NCI-H1092 treated with DMSO at 0.1 percent for 48 hours (cell line): Measurements from ENCODE around the gene SORD.
"Not testable (repeated sequence)": the region's sequence is repeated elsewhere in the genome, so short reads cannot be mapped to it uniquely, and the experiment has no call there.

ENCODE experiments used
- DNase-seq: peaks from one replicate; lab custom pipeline; 2025; lab: John Stamatoyannopoulos, UW

SORD gene

DNA sequence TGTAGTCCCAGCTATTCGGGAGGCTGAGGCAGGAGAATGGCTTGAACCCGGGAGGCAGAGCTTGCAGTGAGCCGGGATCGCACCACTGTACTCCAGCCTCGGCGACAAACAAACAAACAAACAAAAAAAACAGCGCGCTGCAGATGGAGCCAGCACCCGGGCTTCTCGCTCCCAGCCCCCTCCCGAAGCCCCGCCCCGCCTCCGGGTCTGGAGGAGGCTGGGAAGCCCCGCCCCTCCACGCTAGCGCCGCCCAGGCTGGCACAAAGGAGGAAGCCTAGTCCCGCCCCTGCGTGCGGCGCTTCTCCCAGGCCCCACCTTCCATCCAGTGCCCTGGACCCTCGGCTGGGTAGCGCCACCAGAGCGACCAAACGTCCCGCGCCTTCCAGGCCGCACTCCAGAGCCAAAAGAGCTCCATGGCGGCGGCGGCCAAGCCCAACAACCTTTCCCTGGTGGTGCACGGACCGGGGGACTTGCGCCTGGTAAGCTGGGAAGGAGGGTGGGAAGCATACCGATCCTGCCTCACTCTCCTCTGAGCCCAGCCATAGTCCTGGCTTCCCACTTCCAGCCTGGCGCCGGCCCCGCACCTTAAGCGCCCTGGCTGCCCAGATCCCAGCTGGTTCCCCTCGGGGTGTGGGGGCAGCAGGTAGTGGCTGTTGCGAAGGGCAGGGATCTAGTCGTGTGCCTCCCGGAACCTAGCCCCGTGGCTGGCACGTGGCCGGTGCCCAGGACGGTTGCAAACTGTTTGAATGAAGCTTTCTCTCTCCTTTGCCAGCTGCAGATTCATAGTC is at the start of gene SORD:
Gene SORD, plus strand, starts transcription at position 325 of the 788 bp plus-strand sequence. Its CDS starts 89 bp downstream, at position 414.
- DNase-seq: peak; percentile 82

DNA sequence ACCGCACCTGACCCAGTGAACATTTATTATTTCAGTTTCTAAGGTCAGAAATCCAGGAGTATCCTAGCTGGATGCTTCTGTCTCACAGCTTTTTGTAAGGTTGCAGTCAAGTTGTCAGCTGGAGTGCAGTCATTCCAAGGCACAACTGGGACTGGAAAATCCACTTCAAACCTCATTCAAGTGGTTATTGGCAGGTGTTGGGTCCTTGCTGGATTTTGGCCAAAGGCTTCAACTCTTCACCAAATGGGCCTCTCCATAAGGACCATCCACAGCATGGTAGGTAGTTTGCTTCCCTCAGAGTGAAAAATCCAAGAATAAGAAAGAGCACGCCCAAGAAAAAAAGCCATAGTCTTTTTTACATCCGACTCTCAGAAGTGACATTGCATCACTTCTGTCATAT is 46.8 kb upstream of the SORD start:
- DNase-seq: not testable (repeated sequence)

DNA sequence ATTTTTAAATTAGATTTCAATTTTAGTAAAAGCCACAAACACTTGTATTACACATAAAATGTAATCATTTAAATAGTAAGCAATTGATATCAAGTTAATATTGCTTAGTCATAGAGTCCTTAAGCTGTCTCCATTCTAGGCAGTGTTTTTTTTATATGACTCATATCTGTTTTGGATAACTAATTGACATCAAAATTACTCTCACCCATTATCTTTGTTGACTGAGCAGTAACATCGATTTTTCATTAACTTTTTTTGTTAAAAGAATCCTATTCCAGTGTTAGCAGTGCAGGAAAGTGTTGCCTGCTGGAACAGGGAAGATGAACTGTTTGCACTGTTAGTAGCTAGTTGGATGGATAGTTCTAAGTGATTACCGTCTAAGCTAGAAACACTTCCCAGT is 45.2 kb upstream of the SORD start:
- DNase-seq: not testable (repeated sequence)

DNA sequence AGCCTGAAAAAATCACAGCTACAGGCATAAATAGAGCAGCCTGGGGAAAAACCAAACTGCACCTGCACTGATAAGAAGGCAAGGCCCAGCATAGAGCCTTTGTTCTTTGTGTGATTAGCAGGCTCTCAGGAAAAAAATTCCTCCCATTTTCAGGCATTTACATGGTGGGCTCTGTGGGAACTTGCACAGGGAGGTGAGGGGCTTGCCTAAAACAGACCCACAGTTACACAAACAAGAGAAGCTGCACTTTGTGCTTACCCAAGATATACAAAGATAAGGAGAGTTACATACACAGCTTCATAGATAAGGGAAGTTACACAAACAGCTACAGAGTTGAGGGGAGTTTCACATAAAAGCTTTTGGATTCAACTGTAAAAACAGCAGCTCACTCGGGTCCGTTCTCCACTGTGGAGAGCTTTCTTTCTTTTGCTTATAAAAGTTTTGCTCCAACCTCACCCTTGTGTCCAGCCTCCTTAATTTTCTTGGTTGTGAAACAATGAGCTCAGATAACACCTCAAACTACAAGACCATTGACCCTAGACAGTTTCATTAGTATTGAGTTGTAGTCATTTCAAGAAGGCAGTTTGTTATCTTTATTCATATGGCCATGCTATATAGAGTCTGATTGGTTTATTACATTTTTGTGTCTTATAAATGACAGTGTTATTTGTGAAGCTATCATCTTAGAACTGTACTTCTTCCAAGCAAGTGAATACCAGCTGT is 43.2 kb upstream of the SORD start:
- not testable (repeated sequence) for DNase-seq

DNA sequence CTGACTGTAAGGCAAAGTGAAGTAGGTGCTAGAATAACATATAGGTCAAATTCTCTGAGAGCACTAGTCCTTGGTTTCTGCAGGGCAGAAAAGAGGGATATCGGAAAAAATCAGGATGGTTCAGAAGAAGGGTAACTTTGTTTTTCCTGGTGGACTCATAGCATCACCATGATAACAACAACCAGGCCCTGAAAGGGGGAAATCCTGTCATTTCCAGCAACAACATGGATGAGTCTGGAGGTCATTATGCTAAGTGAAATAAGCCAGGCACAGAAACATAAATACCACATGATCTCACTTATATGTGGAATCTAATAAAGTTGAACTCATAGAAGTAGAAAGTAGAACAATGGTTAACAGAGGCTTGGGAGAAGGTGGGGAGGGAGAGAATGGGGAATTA is 38.9 kb upstream of the SORD start:
- DNase-seq: not testable (repeated sequence)

DNA sequence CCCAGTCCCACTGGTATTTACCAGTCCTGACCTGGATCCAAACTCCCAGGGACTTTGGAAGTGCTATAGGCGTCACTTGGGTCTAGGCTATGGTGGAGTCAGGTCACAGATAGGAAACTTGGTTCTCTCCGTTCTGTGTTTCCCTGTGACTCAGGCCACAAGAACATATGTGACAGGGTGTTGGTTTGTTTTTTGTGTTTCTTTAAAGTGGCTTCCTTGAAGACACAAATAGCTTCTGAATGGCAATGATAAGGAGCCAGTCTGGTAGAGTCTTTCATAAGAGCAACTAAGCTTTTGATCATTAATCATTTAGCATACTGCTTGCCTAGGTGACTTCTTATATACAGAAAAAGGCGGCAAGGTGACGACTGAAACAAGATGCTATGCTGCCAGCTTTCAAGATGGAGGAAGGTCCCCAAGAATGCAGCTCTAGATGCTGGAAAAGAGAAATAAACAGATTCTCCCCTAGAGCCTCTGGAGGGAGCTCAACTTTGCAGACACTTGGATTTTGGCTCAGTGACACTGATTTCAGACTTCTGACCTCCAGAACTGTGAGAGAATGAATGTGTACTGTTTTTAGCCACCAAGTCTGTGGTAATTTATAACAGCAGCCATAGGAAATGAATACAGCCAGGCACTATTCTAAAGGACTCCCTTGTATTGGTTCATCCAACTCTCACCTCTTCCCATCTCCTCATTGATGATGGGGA is 36.5 kb upstream of the SORD start:
- DNase-seq: not testable (repeated sequence)

DNA sequence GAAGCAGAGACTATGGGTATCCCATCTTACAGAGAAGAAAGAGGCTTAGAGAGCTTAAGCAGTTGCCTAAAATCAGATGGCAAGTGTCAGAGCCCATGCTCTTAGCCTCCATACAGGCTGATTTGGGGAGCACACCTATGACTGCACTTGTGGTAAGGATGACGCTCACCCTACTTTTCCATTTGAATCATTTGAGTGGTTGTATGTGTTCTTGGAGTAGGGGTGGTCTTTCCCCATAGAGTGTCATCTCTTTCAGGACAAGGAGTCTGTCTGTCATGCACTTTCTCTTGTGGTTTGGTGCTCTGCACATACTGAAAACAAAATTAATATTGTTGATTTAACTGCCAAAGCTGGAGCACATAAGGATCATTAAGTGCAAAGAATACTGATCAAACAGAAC is 35.3 kb upstream of the SORD start:
- DNase-seq: not testable (repeated sequence)

DNA sequence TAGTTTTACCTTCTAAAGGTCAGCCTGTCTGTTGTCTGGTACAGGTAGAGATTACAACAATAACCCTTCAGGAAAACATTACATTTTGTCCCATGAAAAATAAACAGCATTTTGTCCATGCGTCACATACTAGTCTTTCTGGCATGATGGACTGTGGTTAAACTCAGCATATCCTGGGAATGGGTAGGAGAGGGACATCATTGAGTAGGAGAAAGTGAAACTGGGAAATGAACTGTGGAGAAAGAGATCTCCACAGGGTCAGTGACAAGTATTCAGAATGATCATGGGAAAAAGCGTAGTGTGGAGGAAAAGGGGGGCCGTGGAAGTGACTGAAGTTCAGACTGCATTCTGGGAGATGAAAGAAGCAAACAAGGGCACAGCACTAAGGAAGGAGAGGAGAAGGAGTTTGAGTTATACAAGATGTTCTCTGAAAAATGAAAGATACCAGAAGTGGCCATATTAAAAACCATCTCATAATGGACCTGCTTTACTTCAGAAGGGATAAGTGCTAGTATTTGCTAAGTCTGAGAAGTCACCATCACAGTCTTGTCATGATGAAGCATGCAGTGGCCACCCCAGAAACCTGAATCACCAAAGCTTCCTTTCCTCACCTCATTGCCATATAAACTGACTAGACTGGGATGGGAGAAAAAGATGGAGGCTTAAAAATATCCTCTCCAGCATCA is 34.7 kb upstream of the SORD start:
- not testable (repeated sequence) for DNase-seq

DNA sequence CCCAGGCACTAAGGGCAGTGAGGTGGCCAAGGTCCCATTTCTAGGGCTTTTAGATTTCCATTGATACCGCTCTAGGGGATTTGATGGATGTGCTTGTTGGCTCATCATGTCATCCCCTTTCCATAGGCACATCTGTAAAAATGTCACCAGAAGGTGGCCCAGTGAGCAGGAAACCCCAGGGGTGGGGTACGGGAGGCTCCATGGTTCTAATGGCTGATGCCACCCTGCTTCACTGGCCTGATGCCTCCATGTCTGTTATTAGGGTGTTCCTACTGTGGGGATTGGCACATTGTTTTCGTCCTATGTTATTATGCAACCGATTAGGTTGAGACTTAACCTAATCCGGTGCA is 34.1 kb upstream of the SORD start:
- DNase-seq: not testable (repeated sequence)

DNA sequence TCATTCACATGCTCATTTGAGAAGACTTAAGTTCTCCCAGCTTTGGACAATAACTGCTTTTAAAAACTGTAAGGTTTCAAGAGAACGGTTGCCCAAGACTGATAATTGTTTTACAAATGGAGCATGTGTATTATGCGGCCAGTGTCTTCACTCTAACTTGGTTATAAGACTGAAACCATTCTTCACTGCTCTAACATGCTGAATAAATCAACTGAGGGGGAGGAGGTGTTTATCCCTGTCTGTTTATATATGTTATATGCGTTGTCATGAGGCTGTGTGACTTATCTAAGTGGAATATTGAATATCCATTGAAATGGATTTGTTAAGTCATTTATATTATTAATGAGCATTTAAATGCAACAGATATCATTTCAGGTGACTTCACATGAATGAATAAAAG is 25.4 kb upstream of the SORD start:
- not testable (repeated sequence) for DNase-seq

DNA sequence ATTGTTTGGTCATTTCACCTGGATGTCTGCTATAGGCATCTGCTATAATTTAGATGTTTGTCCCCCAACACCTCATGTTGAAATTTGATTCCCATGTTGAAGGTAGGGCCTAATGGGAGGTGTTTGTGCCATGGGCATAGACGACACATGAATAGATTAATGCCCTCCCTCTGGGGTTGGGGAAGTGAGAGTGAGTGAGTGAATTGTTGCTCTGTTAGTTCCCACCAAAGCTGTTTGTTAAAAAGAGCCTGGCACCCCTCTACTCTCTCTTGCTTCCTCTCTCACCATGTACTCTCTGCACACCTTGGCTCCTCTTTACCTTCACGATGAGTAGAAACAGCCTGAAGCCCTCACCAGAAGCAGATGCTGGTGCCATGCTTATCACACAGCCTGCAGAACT is 23.9 kb upstream of the SORD start:
- no peak for DNase-seq

DNA sequence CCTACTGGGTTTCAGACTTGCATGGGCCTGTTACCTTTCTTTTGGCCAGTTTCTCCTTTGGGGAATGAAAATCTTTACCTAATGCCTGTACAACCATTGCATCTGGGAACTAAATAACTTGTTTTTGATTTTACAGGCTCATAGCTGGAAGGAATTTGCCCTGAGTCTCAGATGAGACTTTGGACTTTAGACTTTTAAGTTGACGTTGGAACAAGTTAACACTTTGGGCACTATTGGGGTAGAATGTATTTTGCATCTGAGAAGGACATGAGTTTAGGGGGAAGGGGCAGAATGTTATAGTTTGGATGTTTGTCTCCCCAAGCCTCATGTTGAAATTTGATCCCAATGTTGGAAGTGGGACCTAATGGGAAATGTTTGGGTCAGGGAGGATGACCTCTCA is 21.8 kb upstream of the SORD start:
- DNase-seq: not testable (repeated sequence)

DNA sequence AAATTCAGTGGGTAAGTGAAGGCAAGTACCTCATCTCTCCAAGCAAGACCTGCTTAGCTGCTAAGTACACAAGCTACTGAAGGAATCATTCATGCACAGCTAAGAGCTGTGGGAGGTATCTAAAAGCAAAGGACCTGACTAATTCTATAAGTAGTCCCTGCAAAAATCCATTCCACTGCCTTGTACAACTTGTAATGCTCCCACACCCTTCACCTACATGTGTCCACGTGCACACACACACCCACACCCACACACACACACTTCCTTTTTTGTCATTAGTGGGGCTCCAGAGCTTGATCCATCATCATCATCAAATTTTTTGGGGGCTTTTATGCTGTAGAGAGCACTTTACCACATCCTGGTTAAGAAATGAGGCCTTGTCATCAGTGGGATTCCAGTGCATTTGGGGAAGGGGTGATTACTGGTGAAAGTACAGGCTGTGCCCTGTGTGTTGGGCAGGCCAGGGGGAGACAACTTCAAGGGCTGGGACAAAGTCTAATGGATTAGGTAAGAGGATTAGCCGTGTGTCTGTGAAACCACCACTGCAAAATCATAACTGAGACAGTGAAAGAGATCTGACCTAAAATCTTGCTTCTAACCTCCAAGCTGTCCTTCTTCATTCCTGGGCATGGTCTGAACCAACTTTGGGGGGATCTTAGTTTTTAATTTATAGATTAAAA is 19.1 kb upstream of the SORD start:
- not testable (repeated sequence) for DNase-seq

DNA sequence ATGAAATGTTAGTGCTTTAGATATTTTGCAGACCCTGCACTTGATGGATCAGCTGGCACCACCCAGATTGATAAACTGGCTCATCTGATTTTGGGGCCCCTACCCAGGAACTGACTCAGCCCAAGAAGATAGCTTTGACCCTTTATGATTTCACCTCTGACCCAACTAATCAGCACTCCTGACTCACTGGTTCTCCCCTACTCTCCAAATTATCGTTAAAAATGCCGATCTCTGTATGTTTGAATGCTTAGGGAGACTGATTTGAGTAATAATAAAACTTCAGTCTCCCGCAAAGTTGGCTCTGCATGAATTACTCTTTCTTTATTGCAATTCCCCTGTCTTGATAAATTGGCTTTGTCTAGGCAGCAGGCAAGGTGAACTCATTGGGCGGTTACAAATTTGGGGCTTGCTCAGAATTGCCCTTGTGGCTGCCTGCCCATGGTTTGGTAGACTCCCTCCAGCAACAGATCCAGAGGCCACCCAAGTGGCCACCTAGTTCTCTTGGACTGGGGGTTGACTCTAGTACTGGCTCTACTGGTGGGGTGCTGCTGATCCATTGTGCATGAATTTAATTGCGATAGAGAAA is 18.3 kb upstream of the SORD start:
- not testable (repeated sequence) for DNase-seq

DNA sequence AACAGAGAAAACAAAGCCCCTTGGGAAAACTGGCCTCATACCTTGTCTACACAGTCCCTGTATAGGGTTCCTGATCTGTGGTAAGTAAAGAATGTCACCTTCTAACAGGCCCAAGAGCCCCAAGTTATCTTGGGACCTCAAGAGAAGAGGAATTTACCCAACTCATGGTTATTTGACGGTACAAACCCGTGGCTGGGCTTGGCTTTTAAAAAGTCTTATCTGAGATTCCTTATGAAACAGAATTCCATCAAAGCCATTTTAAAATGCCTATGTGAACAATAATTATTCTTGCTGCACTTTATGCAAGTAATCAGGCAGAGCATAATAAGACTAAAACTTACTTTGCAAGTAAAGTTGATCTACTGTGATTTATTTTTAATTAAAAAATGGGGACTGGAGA is 13.9 kb upstream of the SORD start:
- DNase-seq: no peak

DNA sequence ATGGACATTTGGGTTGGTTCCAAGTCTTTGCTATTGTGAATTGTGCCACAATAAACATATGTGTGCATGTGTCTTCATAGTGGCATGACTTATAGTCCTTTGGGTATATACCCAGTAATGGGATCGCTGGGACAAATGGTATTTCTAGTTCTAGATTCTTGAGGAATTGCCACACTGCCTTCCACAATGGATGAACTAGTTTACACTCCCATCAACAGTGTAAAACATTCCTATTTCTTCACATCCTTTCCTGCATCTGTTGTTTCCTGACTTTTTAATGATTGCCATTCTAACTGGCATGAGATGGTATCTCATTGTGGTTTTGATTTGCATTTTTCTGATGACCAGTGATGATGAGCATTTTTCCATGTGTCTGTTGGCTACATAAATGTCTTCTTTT is 7.9 kb upstream of the SORD start:
- DNase-seq: not testable (repeated sequence)

DNA sequence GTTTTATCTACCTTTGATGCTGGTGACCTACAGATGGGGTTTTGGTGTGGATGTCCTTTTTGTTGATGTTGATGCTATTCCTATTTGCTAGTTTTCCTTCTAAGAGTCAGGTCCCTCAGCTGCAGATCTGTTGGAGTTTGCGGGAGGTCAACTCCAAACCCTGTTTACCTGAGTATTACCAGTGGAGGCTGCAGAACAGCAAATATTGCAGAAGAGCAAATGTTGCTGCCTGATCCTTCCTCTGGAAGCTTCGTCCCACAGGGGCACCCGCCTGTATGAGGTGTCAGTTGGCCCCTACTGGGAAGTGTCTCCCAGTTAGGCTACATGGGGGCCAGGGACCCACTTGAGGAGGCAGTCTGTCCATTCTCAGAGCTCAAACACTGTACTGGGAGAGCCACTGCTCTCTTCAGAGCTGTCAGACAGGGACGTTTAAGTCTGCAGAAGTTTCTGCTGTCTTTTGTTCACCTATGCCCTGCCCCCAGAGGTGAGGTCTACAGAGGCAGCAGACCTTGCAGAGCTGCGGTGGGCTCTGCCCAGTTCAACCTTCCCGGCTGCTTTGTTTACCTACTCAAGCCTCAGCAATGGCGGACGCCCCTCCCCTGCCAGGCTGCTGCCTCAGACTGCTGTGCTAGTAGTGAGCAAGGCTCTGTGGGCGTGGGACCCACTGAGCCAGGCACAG is 2.6 kb upstream of the SORD start:
- not testable (repeated sequence) for DNase-seq

DNA sequence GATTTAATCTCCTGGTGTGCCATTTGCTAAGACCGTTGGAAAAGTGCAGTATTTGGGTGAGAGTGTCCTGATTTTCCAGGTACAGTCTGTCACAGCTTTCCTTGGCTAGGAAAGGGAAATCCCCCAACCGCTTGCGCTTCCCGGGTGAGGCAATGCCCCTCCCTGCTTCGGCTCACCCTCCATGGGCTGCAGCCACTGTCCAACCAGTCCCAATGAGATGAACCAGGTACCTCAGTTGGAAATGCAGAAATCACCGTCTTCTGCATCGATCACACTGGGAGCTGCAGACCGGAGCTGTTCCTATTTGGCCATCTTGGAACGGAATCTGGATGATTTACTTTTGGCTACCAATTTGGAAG is 2.1 kb upstream of the SORD start:
- DNase-seq: not testable (repeated sequence)

DNA sequence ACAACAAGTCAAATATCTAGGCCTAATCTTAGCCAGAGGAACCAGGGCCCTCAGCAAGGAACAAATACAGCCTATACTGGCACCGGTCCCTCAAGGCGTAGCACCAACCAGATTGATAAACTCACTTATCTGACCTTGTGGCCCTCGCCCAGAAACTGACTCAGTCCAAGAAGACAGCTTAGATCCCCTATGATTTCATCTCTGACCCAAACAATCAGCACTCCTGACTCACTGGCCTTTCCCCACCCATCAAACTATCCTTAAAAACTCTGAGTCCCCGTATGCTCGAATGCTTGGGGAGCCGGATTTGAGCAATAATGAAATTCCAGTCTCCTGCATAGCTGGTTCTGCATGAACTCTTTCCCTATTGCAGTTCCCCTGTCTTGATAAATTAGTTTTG is 1.6 kb upstream of the SORD start:
- no peak for DNase-seq

DNA sequence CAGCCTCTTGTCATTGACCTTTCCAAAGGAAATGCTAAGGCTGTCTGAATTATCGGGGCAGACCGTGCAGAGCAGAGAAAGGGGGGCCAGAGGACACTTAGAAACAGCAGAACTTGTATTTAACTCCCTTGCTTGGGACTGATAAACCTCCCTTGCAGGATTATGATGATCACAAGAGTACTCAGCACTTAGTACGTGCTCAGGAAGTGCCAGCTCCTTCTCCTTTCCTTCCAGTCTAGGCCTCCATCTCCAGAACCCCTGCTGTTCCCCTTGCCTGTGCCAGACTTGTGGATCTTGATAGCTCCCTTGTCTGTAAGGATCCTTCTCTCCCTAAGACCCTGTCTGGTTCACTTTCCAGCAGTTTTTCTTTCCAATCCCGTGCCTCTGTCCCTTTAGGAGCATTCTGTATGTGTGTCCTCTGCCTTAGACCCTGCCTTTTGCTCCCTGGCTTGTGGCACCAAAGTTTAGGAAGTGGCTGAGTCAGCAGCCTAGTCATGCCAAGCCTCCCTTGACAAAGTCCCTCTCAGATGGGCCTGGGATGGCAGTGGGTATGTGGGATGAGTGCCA is 747 bp downstream of the SORD start:
- DNase-seq: no peak
